ENCODE measurements around the gene TUBA4A. TPM values are rescaled to one million over a fixed set of nuclear protein-coding genes. Genes with fewer than 3 reads are reported as not detected.
A peak's percentile ranks its signal among the peaks of the same experiment; 100 is the strongest.

Gene TUBA4A
- 10 to 100 TPM; 33.2 to 89.3 (median 56.2) TPM for total RNA-seq

GRCh38 chr2:219253753-219254589 is at the start of gene TUBA4A:
Gene TUBA4A (minus strand): TSS chr2:219253918. CDS start chr2:219253858, 60 bp downstream.
- TF ChIP-seq CTCF (IDR thresholded peaks at IDR 0.05) (peak in 3 of 4 experiments; percentile 29 to 37 (median 33)), POLR2A (IDR thresholded peaks at IDR 0.05) (peak; percentile 92 to 93), EP300 (IDR thresholded peaks at IDR 0.05) (no peak), POLR2AphosphoS5 (IDR thresholded peaks at IDR 0.05) (peak; percentile 94)
- ATAC-seq: peak; percentile 87
- H3K9me3 ChIP-seq: no peaks in the 10 kb centered on the region
- H3K27me3 ChIP-seq: peaks cover 10% of the 10 kb centered on the region
- H3K27ac ChIP-seq: peak within 1 kb of the TSS; percentile 47 to 90 (median 88)
- H3K4me1 ChIP-seq: peaks cover 0 to 61% (median 26%) of the 10 kb centered on the region in 3 donors
- peak within 1 kb of the TSS; percentile 53 to 66 for H3K4me3 ChIP-seq
- peaks cover 0 to 23% of the 10 kb centered on the region in 2 donors for H3K36me3 ChIP-seq
- no CpG with 5 or more reads among the region's 76 CpGs for WGBS, 2 donors (ENCODE audit: low coverage in 1 of 2)

GRCh38 chr2:219302412-219302968 is 48.8 kb upstream of the TUBA4A start:
- Histone ChIP-seq H3K4me3 (no peak overlapping the region), H3K27me3 (peaks cover 71% of the 10 kb centered on the region), H3K27ac (no peak overlapping the region), H3K9me3 (no peaks in the 10 kb centered on the region), H3K4me1 (peaks cover 0 to 7% (median 0%) of the 10 kb centered on the region in 3 donors), H3K36me3 (no peaks in the 10 kb centered on the region)
- WGBS, 2 donors (ENCODE audit: low coverage in 1 of 2): 20 to 63% methylated on average over 1 to 3 of the region's 11 CpGs
- no peak for ATAC-seq
- no peak for TF ChIP-seq POLR2A (IDR thresholded peaks at IDR 0.05)
- no peak for TF ChIP-seq POLR2AphosphoS5 (IDR thresholded peaks at IDR 0.05)
- TF ChIP-seq EP300 (IDR thresholded peaks at IDR 0.05): no peak
- TF ChIP-seq CTCF (IDR thresholded peaks at IDR 0.05): no peak

- peaks cover 0 to 12% (median 3%) of the 10 kb centered on the region in 3 donors for H3K4me1 ChIP-seq
- peaks cover 46% of the 10 kb centered on the region for H3K27me3 ChIP-seq
- no peak for ATAC-seq
- no peak for TF ChIP-seq EP300 (IDR thresholded peaks at IDR 0.05)
- TF ChIP-seq POLR2A (IDR thresholded peaks at IDR 0.05): no peak
- TF ChIP-seq POLR2AphosphoS5 (IDR thresholded peaks at IDR 0.05): no peak
- no peak for TF ChIP-seq CTCF (IDR thresholded peaks at IDR 0.05)
- no peak overlapping the region for H3K27ac ChIP-seq
- no peaks in the 10 kb centered on the region for H3K9me3 ChIP-seq
- no peaks in the 10 kb centered on the region for H3K36me3 ChIP-seq
- H3K4me3 ChIP-seq: no peak overlapping the region
- 47% methylated on average over 3 of the region's 5 CpGs; no CpG with 5 or more reads in 1 of the 2 donors for WGBS, 2 donors (ENCODE audit: low coverage in 1 of 2)
Observed at GRCh38 chr2:219300022-219300421, 46.3 kb upstream of the TUBA4A start.

GRCh38 chr2:219299372-219299760 is 45.6 kb upstream of the TUBA4A start:
- no peak for ATAC-seq
- peaks cover 45% of the 10 kb centered on the region for H3K27me3 ChIP-seq
- TF ChIP-seq CTCF (IDR thresholded peaks at IDR 0.05) (no peak), POLR2A (IDR thresholded peaks at IDR 0.05) (no peak), EP300 (IDR thresholded peaks at IDR 0.05) (no peak), POLR2AphosphoS5 (IDR thresholded peaks at IDR 0.05) (no peak)
- H3K36me3 ChIP-seq: no peaks in the 10 kb centered on the region
- no peaks in the 10 kb centered on the region for H3K9me3 ChIP-seq
- H3K4me3 ChIP-seq: no peak overlapping the region
- peaks cover 0 to 17% (median 4%) of the 10 kb centered on the region in 3 donors for H3K4me1 ChIP-seq
- no peak overlapping the region for H3K27ac ChIP-seq
- no CpG with 5 or more reads among the region's 6 CpGs for WGBS, 2 donors (ENCODE audit: low coverage in 1 of 2)

Measured in gastroesophageal sphincter (tissue), 4 donors.